Mucosa of descending colon (tissue), 3 donors: ENCODE data around the gene ANKS1B. TPM values are rescaled to one million over a fixed set of nuclear protein-coding genes. Genes with fewer than 3 reads are reported as not detected.

Experiments used
- ATAC-seq: fragments of 200-7000 bp; cut with Tn5 transposase; one replicate; pipeline ENCODE4 v1.9.1; 2020; ENCODE audit warnings: mild to moderate bottlenecking, moderate library complexity
- DNase-seq, 3 donors: peaks; one replicate each; pipeline ENCODE4 v3.0.0-alpha.2; 2020
- H3K36me3 ChIP-seq: fragments of 200-600 bp; one replicate; pipeline ENCODE4 v1.8.0; 2021; ENCODE audit warnings: low read depth, mild to moderate bottlenecking
- H3K4me1 ChIP-seq: fragments of 200-600 bp; one replicate; pipeline ENCODE4 v1.8.0; 2021; ENCODE audit warnings: low read depth, mild to moderate bottlenecking
- H3K4me3 ChIP-seq: fragments of 200-600 bp; one replicate; pipeline ENCODE4 v1.8.0; 2021; ENCODE audit warnings: mild to moderate bottlenecking
- H3K9me3 ChIP-seq: fragments of 200-600 bp; one replicate; pipeline ENCODE4 v1.8.0; 2021; ENCODE audit warnings: mild to moderate bottlenecking
- intact Hi-C, 2 donors: fragments of 100-400 bp; cut with DNase I in 1 of 2; cut with micrococcal nuclease in 1 of 2; formaldehyde crosslinking; loops; one replicate each; pipeline versions ENCODE4 v1.11.0 to v1.11.1; 2022; cut with DNase I, micrococcal nuclease
- total RNA-seq, 3 donors: library from RNA; stranded (reverse); fragmentation: NEBNext Ultra II Directional in 2 of 3; extraction: Animal tissue kit (Norgen Biotek cat#: 25700) in 2 of 3; gene quantifications; one replicate each; pipeline versions ENCODE4 v1.2.1 to v1.2.4, GENCODE V29; 2021 to 2023
- TF ChIP-seq, protein P1 (sequence below): fragments of 200-600 bp; IDR thresholded peaks from one replicate; pipeline ENCODE4 v1.8.0; 2022; ENCODE audit warnings: antibody characterized with exemption, mild to moderate bottlenecking
- donor health status: DM: no; HTN: no; CAD: no; lungs with moderate emphysema.
- donor health status: DM: no; HTN: no; CAD: no.
- donor health status: DM: no; HTN: yes; CAD: no.

Gene ANKS1B
- total RNA-seq, 3 donors from 2014 or later: 1.1 to 22.2 (median 2.3) TPM

GRCh38 chr12:98909746-98910145, 1075.0 kb downstream of the ANKS1B start:
- DNase-seq (no peak), ATAC-seq (no peak)
- TF ChIP-seq, protein P1, sequence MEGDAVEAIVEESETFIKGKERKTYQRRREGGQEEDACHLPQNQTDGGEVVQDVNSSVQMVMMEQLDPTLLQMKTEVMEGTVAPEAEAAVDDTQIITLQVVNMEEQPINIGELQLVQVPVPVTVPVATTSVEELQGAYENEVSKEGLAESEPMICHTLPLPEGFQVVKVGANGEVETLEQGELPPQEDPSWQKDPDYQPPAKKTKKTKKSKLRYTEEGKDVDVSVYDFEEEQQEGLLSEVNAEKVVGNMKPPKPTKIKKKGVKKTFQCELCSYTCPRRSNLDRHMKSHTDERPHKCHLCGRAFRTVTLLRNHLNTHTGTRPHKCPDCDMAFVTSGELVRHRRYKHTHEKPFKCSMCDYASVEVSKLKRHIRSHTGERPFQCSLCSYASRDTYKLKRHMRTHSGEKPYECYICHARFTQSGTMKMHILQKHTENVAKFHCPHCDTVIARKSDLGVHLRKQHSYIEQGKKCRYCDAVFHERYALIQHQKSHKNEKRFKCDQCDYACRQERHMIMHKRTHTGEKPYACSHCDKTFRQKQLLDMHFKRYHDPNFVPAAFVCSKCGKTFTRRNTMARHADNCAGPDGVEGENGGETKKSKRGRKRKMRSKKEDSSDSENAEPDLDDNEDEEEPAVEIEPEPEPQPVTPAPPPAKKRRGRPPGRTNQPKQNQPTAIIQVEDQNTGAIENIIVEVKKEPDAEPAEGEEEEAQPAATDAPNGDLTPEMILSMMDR: no peak
- Histone ChIP-seq H3K4me3 (no peak overlapping the region), H3K36me3 (no peaks in the 10 kb centered on the region), H3K9me3 (no peaks in the 10 kb centered on the region), H3K4me1 (no peaks in the 10 kb centered on the region)
- intact Hi-C loops: no loop called here

- no peak overlapping the region for H3K4me3 ChIP-seq
- H3K4me1 ChIP-seq: no peaks in the 10 kb centered on the region
- ATAC-seq (no peak), DNase-seq (no peak)
- TF ChIP-seq, protein P1: no peak
- intact Hi-C loops: no loop called here
- H3K9me3 ChIP-seq: no peaks in the 10 kb centered on the region
- H3K36me3 ChIP-seq: no peaks in the 10 kb centered on the region
Observed at GRCh38 chr12:98908866-98909265, 1075.9 kb downstream of the ANKS1B start.

- no peak for ATAC-seq
- TF ChIP-seq, protein P1: no peak
- H3K4me1 ChIP-seq: no peaks in the 10 kb centered on the region
- intact Hi-C loops: no loop called here
- no peaks in the 10 kb centered on the region for H3K9me3 ChIP-seq
- no peak overlapping the region for H3K4me3 ChIP-seq
- no peak for DNase-seq
- no peaks in the 10 kb centered on the region for H3K36me3 ChIP-seq
Observed at GRCh38 chr12:98903875-98904274, 1080.9 kb downstream of the ANKS1B start.

GRCh38 chr12:98901189-98901588, 1083.5 kb downstream of the ANKS1B start:
- DNase-seq: no peak
- no peak overlapping the region for H3K4me3 ChIP-seq
- TF ChIP-seq, protein P1: no peak
- intact Hi-C loops: no loop called here
- H3K36me3 ChIP-seq: no peaks in the 10 kb centered on the region
- no peaks in the 10 kb centered on the region for H3K9me3 ChIP-seq
- H3K4me1 ChIP-seq: no peaks in the 10 kb centered on the region
- no peak for ATAC-seq

- ATAC-seq: no peak
- no peak overlapping the region for H3K4me3 ChIP-seq
Observed at GRCh38 chr12:98896938-98897337, 1087.8 kb downstream of the ANKS1B start.

More at GRCh38 chr12:98896938-98897337, 1087.8 kb downstream of the ANKS1B start:
- no peaks in the 10 kb centered on the region for H3K36me3 ChIP-seq
- TF ChIP-seq, protein P1: no peak
- DNase-seq: no peak
- H3K4me1 ChIP-seq: no peaks in the 10 kb centered on the region
- no peaks in the 10 kb centered on the region for H3K9me3 ChIP-seq
- intact Hi-C loops: no loop called here
